ENCODE measurements around the gene ARHGEF17. TPM values are rescaled to one million over a fixed set of nuclear protein-coding genes. Genes with fewer than 3 reads are reported as not detected.

Gene ARHGEF17
- total and polyA plus RNA-seq, 2 of the 13 experiments (the other 11 are each of a cell fraction or from before 2014, with no cell fraction given), result 10.7 to 28.8 TPM

DNA sequence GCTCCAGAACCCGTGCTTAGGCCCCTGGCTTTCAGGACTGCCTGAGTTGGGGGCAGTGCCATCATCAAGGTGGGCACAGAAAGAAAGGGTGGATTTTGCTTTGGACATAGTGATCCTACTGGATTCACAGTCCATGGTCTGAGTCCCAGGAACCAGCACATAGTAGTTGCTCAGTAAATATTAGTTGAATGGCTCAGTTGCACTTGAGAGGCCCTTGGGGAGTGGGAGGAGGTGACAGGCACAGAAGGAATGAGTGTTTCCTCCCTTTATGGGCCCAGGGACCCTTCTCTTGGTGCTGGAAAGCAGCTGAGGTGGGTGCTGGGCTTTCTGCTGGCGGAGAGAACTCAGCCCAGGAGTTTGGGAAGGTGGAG lies 16.6 kb downstream of the ARHGEF17 start (continued):
- no peak for TF ChIP-seq ZGPAT (CRISPR knock-in tag; IDR thresholded peaks at IDR 0.05)
- TF ChIP-seq RBAK (CRISPR knock-in tag; IDR thresholded peaks at IDR 0.05), result no peak
- no peak for TF ChIP-seq RFXANK (CRISPR knock-in tag; IDR thresholded peaks at IDR 0.05)
- 0 out of 2 replicates have a peak, but pooled peaks have one; percentile 20 for TF ChIP-seq KDM5B (CRISPR knock-in tag; IDR thresholded peaks at IDR 0.05; ENCODE audit: borderline replicate concordance)
- no peak for TF ChIP-seq SP1 (IDR thresholded peaks at IDR 0.05)
- TF ChIP-seq SP1 (CRISPR knock-in tag; IDR thresholded peaks at IDR 0.05), result 0 out of 2 replicates have a peak, but pooled peaks have one; percentile 15
- TF ChIP-seq, protein P1, sequence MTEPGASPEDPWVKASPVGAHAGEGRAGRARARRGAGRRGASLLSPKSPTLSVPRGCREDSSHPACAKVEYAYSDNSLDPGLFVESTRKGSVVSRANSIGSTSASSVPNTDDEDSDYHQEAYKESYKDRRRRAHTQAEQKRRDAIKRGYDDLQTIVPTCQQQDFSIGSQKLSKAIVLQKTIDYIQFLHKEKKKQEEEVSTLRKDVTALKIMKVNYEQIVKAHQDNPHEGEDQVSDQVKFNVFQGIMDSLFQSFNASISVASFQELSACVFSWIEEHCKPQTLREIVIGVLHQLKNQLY (CRISPR knock-in tag; IDR thresholded peaks at IDR 0.05), result no peak
- no peak for TF ChIP-seq ZNF775 (CRISPR knock-in tag; IDR thresholded peaks at IDR 0.05; ENCODE audit: borderline replicate concordance)

DNA sequence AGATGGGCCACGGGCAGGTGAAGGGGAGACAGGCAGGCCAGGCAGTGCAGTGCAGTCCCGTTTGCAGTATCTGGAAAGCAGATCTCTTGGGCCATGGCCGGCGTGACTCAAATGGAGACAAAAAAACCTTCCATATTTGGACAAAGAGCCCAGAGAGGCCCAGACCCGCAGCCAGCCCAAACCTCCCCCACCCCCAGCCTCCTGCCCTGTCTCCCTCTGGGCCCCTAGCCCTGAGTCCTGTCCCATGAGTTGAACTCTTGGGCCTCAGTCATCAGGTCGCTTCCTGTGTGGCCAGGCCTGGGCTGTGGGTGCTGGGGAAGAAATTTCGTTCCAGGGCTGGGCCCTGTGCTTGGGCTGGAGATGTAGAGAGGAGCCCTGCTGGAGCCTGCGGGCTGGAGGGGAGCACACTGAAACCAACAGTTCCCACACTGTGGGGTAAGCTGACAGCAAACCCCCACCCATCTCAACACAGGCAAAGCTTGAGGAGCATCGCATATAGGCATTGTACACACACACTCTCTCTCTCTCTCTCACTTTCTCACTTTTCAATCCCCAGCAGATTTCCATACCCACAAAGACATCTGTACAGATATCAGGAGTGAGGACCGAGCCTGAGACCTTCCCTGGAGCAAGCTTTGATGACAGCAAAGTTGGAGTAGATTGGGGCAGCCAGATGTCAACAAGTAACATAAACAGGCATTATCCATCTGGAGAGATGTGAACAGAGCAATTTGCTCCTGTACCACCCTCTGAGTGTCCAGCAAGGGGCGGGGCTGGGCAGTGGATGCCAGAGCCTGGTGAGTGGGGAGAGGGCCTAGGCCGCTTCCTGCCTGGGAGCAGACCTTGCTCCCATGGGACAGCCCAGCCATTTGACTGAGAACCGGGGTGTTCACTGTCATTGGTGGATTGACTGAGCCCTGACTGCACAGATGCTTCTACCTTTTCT lies 17.2 kb downstream of the ARHGEF17 start:
- BruUV-seq (replicated peaks), result TSS peak; percentile 22
- CTCF ChIA-PET (ENCODE audit: low intra/inter-chr PET ratio, low total read pairs), result interaction anchor here (1.2 kb wide), 1 partner anchor 18 kb away, joined by 3 read pairs; no protein-coding TSS in a partner anchor
- H3K79me2 ChIP-seq (ENCODE audit: insufficient read depth, low read length), result peaks cover 27% of the 10 kb centered on the region
- TF ChIP-seq JUN (CRISPR knock-in tag; IDR thresholded peaks at IDR 0.05) (no peak), SOX5 (CRISPR knock-in tag; IDR thresholded peaks at IDR 0.05; ENCODE audit: borderline replicate concordance) (no peak), CSRNP2 (CRISPR knock-in tag; conservative IDR thresholded peaks at IDR 0.05; ENCODE audit: low read depth) (no peak), SAP130 (CRISPR knock-in tag; IDR thresholded peaks at IDR 0.05; ENCODE audit: low read depth) (peak; percentile 15; the same call in 1 of the 2 replicates), ZFX (CRISPR knock-in tag; IDR thresholded peaks at IDR 0.05; ENCODE audit: low read depth) (peak; percentile 39), GATAD2A (CRISPR knock-in tag; IDR thresholded peaks at IDR 0.05) (0 out of 2 replicates have a peak, but pooled peaks have one; percentile 14)
- TF ChIP-seq, protein P2, sequence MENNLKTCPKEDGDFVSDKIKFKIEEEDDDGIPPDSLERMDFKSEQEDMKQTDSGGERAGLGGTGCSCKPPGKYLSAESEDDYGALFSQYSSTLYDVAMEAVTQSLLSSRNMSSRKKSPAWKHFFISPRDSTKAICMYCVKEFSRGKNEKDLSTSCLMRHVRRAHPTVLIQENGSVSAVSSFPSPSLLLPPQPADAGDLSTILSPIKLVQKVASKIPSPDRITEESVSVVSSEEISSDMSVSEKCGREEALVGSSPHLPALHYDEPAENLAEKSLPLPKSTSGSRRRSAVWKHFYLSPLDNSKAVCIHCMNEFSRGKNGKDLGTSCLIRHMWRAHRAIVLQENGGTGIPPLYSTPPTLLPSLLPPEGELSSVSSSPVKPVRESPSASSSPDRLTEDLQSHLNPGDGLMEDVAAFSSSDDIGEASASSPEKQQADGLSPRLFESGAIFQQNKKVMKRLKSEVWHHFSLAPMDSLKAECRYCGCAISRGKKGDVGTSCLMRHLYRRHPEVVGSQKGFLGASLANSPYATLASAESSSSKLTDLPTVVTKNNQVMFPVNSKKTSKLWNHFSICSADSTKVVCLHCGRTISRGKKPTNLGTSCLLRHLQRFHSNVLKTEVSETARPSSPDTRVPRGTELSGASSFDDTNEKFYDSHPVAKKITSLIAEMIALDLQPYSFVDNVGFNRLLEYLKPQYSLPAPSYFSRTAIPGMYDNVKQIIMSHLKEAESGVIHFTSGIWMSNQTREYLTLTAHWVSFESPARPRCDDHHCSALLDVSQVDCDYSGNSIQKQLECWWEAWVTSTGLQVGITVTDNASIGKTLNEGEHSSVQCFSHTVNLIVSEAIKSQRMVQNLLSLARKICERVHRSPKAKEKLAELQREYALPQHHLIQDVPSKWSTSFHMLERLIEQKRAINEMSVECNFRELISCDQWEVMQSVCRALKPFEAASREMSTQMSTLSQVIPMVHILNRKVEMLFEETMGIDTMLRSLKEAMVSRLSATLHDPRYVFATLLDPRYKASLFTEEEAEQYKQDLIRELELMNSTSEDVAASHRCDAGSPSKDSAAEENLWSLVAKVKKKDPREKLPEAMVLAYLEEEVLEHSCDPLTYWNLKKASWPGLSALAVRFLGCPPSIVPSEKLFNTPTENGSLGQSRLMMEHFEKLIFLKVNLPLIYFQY (CRISPR knock-in tag; IDR thresholded peaks at IDR 0.05; ENCODE audit: borderline replicate concordance), result 0 out of 2 replicates have a peak, but pooled peaks have one; percentile 25

More for the DNA sequence above, 17.2 kb downstream of the ARHGEF17 start:
- intact Hi-C loops (cut with micrococcal nuclease; ENCODE audit: unreplicated experiment), result no loop called here
- in situ Hi-C loops (cut with HindIII; ENCODE audit: extremely low pct_ligation_motif_present, low pct_unique_long_range_greater_than_20kb), result no loop called here
- peak; percentile 48 for ATAC-seq
- H3K36me3 ChIP-seq (replicated peaks in 1 of 2; ENCODE audit: control insufficient read depth in 1 of 2, insufficient read depth in 2 of 2, low read length in 2 of 2), result peaks cover 5 to 16% of the 10 kb centered on the region in 2 experiments; a peak in 3 of 5 replicates
- WGBS (ENCODE audit: low lambda C conversion rate), result 75% methylated on average over 6 of the region's 13 CpGs
- H3K9me3 ChIP-seq (ENCODE audit: low read length), result no peaks in the 10 kb centered on the region
- no peaks in the 10 kb centered on the region; the same call in 1 of the 2 replicates for H4K20me1 ChIP-seq (ENCODE audit: insufficient read depth, low read length)
- FAIRE-seq, result no peak
- peak; percentile 66 for DNase-seq (ENCODE audit: low spot score)
- peaks cover 95% of the 10 kb centered on the region for H3K4me1 ChIP-seq (ENCODE audit: insufficient read depth, low read length)
- no peak overlapping the region for H2AFZ ChIP-seq (ENCODE audit: low read length)
- no peak overlapping the region for H3K4me3 ChIP-seq (replicated peaks in 1 of 3; ENCODE audit: insufficient read depth in 1 of 3, low read depth in 2 of 3, low read length in 3 of 3)
- H3K27ac ChIP-seq (ENCODE audit: extremely low read length, insufficient read depth, low read length), result peak overlapping the region; percentile 52
- peak overlapping the region; percentile 32; the same call in 1 of the 2 replicates for H3K4me2 ChIP-seq (ENCODE audit: low read depth, low read length)
- peak overlapping the region; percentile 1; the same call in 1 of the 2 replicates for H3K9ac ChIP-seq (ENCODE audit: insufficient read depth, low read depth, low read length)
- POLR2A ChIA-PET, result interaction anchor here (2.6 to 10.1 kb wide), 3 partner anchors 9 to 18 kb away, joined by 10 to 205 read pairs (median 35); partner anchors contain the start of gene ARHGEF17
- no peaks in the 10 kb centered on the region for H3K27me3 ChIP-seq (ENCODE audit: control insufficient read depth in 1 of 2, insufficient read depth in 2 of 2, low read length in 2 of 2)

All from HepG2 (cell line).